ENCODE data around the gene CLEC19A. TPM values are rescaled to one million over a fixed set of nuclear protein-coding genes. Genes with fewer than 3 reads are reported as not detected.

Gene CLEC19A
- total RNA-seq, 4 donors from 2014 or later, result not detected

GRCh38 chr16:19240494-19240893 is 45.0 kb upstream of the CLEC19A start:
- no peaks in the 10 kb centered on the region for H3K27me3 ChIP-seq
- H3K36me3 ChIP-seq, result no peaks in the 10 kb centered on the region
- DNase-seq (ENCODE audit: low spot score in 2 of 2), result no peak
- WGBS, result 89% methylated on average over 2 of the region's 7 CpGs
- no peaks in the 10 kb centered on the region for H3K9me3 ChIP-seq
- H3K27ac ChIP-seq, result no peak overlapping the region
- no peak for TF ChIP-seq CTCF (IDR thresholded peaks at IDR 0.05)
- no peak for TF ChIP-seq POLR2AphosphoS5 (IDR thresholded peaks at IDR 0.05)
- no peak for TF ChIP-seq POLR2A (IDR thresholded peaks at IDR 0.05)
- TF ChIP-seq EP300 (IDR thresholded peaks at IDR 0.05), result no peak
- H3K4me3 ChIP-seq, result no peak overlapping the region
- H3K4me1 ChIP-seq, result no peaks in the 10 kb centered on the region

GRCh38 chr16:19241512-19241911 is 44.0 kb upstream of the CLEC19A start:
- no peak for DNase-seq (ENCODE audit: low spot score in 2 of 2)
- Histone ChIP-seq H3K4me1 (no peaks in the 10 kb centered on the region), H3K9me3 (no peaks in the 10 kb centered on the region), H3K27me3 (no peaks in the 10 kb centered on the region), H3K36me3 (no peaks in the 10 kb centered on the region), H3K27ac (no peak overlapping the region), H3K4me3 (no peak overlapping the region)
- WGBS, result 85% methylated on average over 7 of the region's 11 CpGs
- no peak for TF ChIP-seq CTCF (IDR thresholded peaks at IDR 0.05)
- no peak for TF ChIP-seq EP300 (IDR thresholded peaks at IDR 0.05)
- no peak for TF ChIP-seq POLR2AphosphoS5 (IDR thresholded peaks at IDR 0.05)
- TF ChIP-seq POLR2A (IDR thresholded peaks at IDR 0.05), result no peak

- no peaks in the 10 kb centered on the region for H3K4me1 ChIP-seq
- no peak overlapping the region for H3K4me3 ChIP-seq
- 55% methylated on average over 1 of the region's 1 CpG for WGBS
- DNase-seq (ENCODE audit: low spot score in 2 of 2), result no peak
- no peaks in the 10 kb centered on the region for H3K27me3 ChIP-seq
- H3K9me3 ChIP-seq, result no peaks in the 10 kb centered on the region
- H3K36me3 ChIP-seq, result no peaks in the 10 kb centered on the region
- H3K27ac ChIP-seq, result no peak overlapping the region
- TF ChIP-seq EP300 (IDR thresholded peaks at IDR 0.05) (no peak), POLR2AphosphoS5 (IDR thresholded peaks at IDR 0.05) (no peak), CTCF (IDR thresholded peaks at IDR 0.05) (no peak), POLR2A (IDR thresholded peaks at IDR 0.05) (no peak)
Observed at GRCh38 chr16:19242186-19242585, 43.3 kb upstream of the CLEC19A start.

GRCh38 chr16:19242987-19243575 is 42.5 kb upstream of the CLEC19A start:
- H3K27me3 ChIP-seq, result no peaks in the 10 kb centered on the region
- TF ChIP-seq POLR2AphosphoS5 (IDR thresholded peaks at IDR 0.05) (no peak), POLR2A (IDR thresholded peaks at IDR 0.05) (no peak), EP300 (IDR thresholded peaks at IDR 0.05) (no peak), CTCF (IDR thresholded peaks at IDR 0.05) (no peak)
- no peak overlapping the region for H3K27ac ChIP-seq
- no peaks in the 10 kb centered on the region for H3K9me3 ChIP-seq
- no peaks in the 10 kb centered on the region for H3K36me3 ChIP-seq
- 89% methylated on average over 3 of the region's 3 CpGs for WGBS
- H3K4me1 ChIP-seq, result no peaks in the 10 kb centered on the region
- no peak overlapping the region for H3K4me3 ChIP-seq
- no peak for DNase-seq (ENCODE audit: low spot score in 2 of 2)

- TF ChIP-seq POLR2AphosphoS5 (IDR thresholded peaks at IDR 0.05), result no peak
- TF ChIP-seq POLR2A (IDR thresholded peaks at IDR 0.05), result no peak
- TF ChIP-seq EP300 (IDR thresholded peaks at IDR 0.05), result no peak
- no peak for TF ChIP-seq CTCF (IDR thresholded peaks at IDR 0.05)
- Histone ChIP-seq H3K36me3 (no peaks in the 10 kb centered on the region), H3K4me3 (no peak overlapping the region), H3K9me3 (no peaks in the 10 kb centered on the region), H3K27me3 (no peaks in the 10 kb centered on the region), H3K4me1 (no peaks in the 10 kb centered on the region), H3K27ac (no peak overlapping the region)
- DNase-seq (ENCODE audit: low spot score in 2 of 2), result no peak
- 80% methylated on average over 8 of the region's 8 CpGs for WGBS
Observed at GRCh38 chr16:19245326-19245925, 40.1 kb upstream of the CLEC19A start.
